ENCODE data around the gene METRN. TPM values are rescaled to one million over a fixed set of nuclear protein-coding genes. Genes with fewer than 3 reads are reported as not detected.

The METRN gene
- total RNA-seq, 4 donors from 2014 or later, result 51.0 to 109 (median 57.0) TPM

- Histone ChIP-seq H3K36me3 (peaks cover 15 to 41% of the 10 kb centered on the region in 2 donors), H3K9me3 (no peaks in the 10 kb centered on the region), H3K27ac (no peak overlapping the region), H3K4me3 (replicated peaks in 1 of 3) (no peak overlapping the region), H3K4me1 (peaks cover 12 to 13% of the 10 kb centered on the region in 2 donors), H3K27me3 (no peaks in the 10 kb centered on the region)
- DNase-seq, result no peak
- no peak for TF ChIP-seq CTCF (IDR thresholded peaks at IDR 0.05)
- 96 to 98% methylated on average over 8 to 25 of the region's 29 CpGs for WGBS, 2 donors
- intact Hi-C loops (cut with DNase I), result no loop called here
Observed at GRCh38 chr16:736936-737481, 22.1 kb downstream of the METRN start.

DNA sequence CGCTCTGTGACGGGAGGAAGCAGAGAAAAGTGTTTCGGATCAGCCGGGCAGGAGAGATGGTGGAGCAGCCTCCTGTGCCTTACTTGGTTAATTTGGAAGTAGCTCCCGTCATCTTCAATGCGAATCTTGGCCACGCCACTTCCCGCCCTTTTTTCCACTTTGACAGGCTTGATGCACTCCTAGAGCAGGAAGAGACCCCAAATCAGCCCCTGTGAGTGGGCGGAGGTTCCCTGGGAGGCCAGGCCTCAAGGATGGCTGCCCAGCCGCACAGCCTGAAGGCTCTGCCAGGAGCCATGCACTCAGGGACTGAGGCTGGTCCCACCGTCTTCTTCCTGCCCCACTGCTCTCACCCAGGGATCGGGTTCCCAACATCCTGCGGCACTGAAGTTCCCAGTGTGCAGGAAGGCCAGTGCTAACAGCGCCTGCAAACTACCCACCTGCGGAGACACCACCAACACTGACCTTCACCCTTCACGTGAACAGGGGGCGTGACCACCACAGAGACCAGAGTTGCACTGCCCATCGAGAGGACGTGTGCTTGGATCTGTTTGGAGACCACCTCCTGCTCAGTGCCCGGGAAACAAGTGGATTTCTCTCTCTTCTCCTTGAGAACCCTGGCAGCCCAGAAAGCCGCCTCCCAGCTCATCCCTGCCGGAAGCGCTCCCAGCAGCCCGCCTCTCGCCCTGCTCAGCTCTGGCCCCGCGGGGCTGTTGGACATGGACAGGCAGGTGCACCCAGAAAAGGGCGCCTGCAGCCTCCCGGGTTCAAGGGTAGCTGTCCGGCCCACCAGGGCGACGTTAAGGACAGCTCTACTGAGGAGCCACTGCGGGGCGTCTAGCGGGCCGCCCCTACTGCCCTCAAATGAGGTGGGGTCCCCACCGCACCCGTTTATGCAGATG, 24.9 kb downstream of the METRN start:
- Histone ChIP-seq H3K4me1 (peaks cover 12 to 13% of the 10 kb centered on the region in 2 donors), H3K4me3 (replicated peaks in 1 of 3) (peak overlapping the region; percentile 56 to 96 (median 72)), H3K9me3 (no peaks in the 10 kb centered on the region), H3K27me3 (no peaks in the 10 kb centered on the region), H3K36me3 (peaks cover 11 to 20% of the 10 kb centered on the region in 2 donors), H3K27ac (peak overlapping the region in 1 of 3 donors; percentile 54)
- WGBS, 2 donors, result 55 to 87% methylated on average over 13 to 26 of the region's 38 CpGs
- TF ChIP-seq POLR2A (IDR thresholded peaks at IDR 0.05) (no peak), CTCF (IDR thresholded peaks at IDR 0.05) (no peak)
- no peak for DNase-seq
- intact Hi-C loops (cut with DNase I), result no loop called here

DNA sequence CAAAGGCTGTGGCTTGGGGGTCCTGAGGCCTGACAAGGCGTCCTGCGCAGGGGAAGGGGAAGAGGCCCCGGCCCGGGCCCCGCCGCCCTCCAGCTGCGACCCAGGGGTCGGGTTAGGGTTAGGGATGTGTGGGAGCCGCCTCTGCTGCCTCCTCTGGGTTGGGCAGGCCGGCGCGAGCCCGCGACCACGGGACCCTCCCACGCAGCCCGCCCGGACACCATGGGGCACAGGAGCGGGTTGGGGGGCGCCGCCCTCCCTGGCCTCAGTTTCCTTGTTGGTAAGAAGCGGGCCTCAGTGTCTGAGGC, 25.5 kb downstream of the METRN start:
- intact Hi-C loops (cut with DNase I), result no loop called here
- Histone ChIP-seq H3K4me1 (peaks cover 12 to 13% of the 10 kb centered on the region in 2 donors), H3K27me3 (no peaks in the 10 kb centered on the region), H3K36me3 (peaks cover 10 to 20% of the 10 kb centered on the region in 2 donors), H3K27ac (peak overlapping the region in 2 of 3 donors; percentile 36 to 54), H3K4me3 (replicated peaks in 1 of 3) (peak overlapping the region; percentile 56 to 96 (median 72)), H3K9me3 (no peaks in the 10 kb centered on the region)
- TF ChIP-seq POLR2A (IDR thresholded peaks at IDR 0.05), result no peak
- TF ChIP-seq CTCF (IDR thresholded peaks at IDR 0.05), result no peak
- no peak for DNase-seq
- WGBS, 2 donors, result no CpG with 5 or more reads among the region's 22 CpGs

DNA sequence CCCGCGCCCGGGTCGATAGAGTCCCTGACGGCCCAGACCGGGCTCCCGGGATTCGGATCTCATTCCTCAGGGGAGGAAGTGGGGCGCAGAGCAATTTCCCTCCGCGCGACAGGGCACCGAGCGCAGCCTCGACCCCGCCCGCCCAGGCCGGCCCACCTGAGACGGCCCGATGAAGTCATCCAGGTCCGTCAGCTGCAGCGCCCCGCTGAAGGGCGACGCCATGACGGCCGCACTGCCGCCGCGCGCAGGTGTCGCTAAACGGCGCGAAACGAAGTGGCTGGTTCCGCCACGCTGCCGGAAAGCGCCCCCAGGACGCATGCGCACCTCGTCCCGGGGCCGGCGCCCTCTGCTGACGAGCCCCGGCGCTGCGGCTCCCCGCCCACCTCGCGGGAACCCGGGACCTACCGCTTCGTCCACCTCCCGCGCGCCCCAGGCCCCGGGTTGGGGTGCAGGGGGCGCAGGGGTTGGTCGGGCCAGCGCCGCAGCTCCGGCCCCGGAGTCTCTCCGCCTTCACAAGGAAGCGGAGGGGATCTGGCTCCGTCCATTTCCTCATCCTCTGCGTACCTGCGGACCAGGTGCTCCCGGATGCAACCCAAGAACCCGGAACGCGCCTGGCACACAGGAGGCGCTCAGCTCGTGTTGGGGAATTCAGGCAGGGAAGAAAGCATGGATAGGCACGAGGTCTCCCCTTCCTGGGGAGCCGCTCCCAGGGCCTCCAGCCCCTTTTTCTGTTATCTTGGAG, 26.0 kb downstream of the METRN start, which contains the start of gene CIAO3:
CIAO3 (minus strand) TSS at position 234 of the 742 bp plus-strand sequence; CDS start at position 222, 12 bp downstream.
- H3K4me1 ChIP-seq, result peaks cover 12 to 13% of the 10 kb centered on the region in 2 donors
- H3K36me3 ChIP-seq, result peaks cover 5 to 15% of the 10 kb centered on the region in 2 donors
- DNase-seq, result peak; percentile 85
- 1 to 3% methylated on average over 7 to 13 of the region's 79 CpGs for whole genome bisulfite sequencing, 2 donors
- H3K27ac ChIP-seq, result peak within 1 kb of the TSS in 2 of 3 donors; percentile 36 to 54
- no peaks in the 10 kb centered on the region for H3K9me3 ChIP-seq
- intact Hi-C loops (cut with DNase I), result no loop called here
- no peaks in the 10 kb centered on the region for H3K27me3 ChIP-seq
- TF ChIP-seq CTCF (IDR thresholded peaks at IDR 0.05) (peak; percentile 68 to 99 (median 90)), POLR2A (IDR thresholded peaks at IDR 0.05) (peak in 1 of 2 donors; percentile 71)
- H3K4me3 ChIP-seq (replicated peaks in 1 of 3), result peak within 1 kb of the TSS; percentile 56 to 96 (median 72)
